GM18951 (cell line): ENCODE results near the gene MGAT3.

Experiments used
- POLR2A ChIP-seq: IDR thresholded peaks from 4 replicates; pipeline ENCODE4 v1.6.1; 2011; ENCODE audit warnings: mild to moderate bottlenecking; ENCODE audit not compliant: insufficient read length, insufficient read depth; ENCODE audit errors: extremely low read depth
- in situ Hi-C: fragments of 300-500 bp; cut with MboI; formaldehyde crosslinking; loops from one replicate; pipeline ENCODE4 v1.12.0; 2022; ENCODE audit warnings: low sequenced_read_pairs, mixed read lengths, inconsistent platforms; ENCODE audit not compliant: unreplicated experiment

MGAT3 gene

DNA sequence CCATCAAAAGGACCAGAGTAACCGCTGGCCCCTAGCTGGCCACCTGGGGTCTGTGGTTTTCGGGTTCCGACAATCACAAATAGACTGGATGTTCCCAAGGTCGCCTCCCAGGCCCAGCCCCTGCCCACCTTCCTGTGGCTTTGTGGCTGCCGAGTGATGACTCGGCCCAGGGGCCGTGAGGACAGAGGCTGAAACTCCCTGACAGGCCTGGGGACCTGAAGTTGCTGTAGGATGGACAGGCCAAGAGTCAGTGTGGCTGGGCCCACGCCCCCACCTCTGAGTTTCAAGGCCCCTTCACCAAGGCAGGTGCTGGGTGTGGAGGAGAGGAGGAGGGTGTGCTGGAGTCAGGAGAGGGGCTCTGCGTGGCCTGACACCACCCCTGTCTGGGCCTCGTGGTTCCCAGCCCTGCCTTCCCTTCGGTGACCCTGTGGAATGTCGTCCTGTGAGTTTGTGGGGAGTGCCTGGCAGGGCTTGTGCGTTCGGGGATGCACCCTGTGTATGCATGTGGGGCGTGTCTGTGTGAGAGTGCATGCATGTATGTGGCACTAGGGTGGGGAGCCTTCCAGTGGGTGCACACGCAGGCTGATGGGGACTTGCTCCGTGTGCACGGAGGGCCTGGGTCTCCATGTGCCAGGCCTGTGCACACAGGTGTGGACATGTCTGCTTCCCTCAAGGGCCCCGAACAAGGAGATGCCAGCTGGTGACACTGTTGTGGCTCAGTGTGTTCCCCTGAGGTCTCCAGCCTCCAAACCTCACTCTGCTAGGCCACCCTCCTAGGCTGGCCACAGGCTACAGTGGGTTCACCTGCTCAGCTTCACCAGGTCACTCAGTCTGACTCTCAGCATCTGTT is 8.4 kb upstream of the MGAT3 start:
- in situ Hi-C loops, result no loop called here
- peak; percentile 15 for TF ChIP-seq POLR2A

DNA sequence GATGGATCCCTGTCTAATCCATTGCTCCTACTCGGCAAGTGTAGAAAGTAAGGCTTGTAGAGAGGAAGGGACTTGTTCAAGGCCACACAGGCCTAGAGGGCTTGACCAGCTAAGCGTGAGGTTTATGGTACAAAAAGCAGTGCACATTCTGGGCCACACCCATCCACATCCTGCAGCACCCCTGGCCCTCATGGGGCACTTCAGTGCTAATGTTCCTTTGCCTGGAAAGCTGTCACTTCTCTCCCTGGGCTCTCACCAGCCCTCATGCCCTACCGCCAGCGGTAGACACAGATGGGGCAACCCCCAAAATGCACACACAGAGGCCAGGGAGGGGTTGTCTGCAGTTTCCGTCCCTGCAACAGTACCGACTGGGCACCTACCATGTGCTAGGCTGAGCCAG is 7.1 kb upstream of the MGAT3 start:
- no peak for TF ChIP-seq POLR2A
- in situ Hi-C loops, result no loop called here

DNA sequence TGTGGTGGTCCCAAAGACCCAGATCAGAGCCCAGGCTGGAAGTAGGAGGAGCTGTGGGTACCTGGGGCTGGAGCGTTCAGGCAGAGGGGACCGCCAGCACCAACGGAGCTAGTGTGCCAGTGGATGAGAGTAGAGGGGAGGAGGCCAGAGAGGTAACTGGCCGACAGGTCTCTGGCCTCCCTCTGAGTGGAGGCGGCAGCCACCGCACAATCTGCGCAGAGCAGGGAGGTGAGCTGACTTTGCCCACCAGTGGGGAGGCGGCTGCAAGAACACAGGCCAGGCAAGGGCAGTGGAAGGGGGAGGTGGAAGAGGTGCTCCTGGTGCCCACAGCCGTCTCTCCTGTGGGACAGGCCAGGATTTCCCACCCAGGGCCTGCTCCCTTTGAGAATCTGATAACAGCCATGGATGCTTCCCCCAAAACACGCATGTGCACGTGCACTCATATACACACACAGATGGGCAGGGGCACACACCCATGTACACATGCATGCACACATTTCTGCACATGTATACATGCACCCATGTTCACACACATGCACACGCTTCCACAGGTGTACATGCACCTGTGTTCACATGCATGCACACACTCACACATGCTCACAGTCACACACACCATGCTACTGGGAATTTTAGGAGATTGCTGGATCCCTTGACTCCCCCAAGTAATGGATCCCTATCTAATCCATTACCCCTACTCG is 6.4 kb upstream of the MGAT3 start:
- TF ChIP-seq POLR2A, result no peak
- in situ Hi-C loops, result no loop called here

DNA sequence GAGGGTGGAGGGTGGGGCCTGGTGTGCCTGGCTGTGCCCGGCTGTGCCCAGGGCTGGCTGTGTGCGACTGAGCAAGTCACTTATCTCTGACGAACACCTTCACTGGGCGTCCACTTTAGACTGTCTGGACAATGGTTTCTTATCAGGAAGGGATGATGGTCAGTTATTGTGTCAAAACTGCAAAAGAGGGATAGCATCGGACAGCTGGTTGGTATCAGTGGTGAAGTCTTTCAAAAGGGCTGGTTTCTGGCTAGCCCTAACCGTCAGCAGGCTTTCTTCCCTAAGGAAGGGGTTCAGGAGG is 4.1 kb upstream of the MGAT3 start:
- TF ChIP-seq POLR2A, result no peak
- in situ Hi-C loops, result no loop called here

DNA sequence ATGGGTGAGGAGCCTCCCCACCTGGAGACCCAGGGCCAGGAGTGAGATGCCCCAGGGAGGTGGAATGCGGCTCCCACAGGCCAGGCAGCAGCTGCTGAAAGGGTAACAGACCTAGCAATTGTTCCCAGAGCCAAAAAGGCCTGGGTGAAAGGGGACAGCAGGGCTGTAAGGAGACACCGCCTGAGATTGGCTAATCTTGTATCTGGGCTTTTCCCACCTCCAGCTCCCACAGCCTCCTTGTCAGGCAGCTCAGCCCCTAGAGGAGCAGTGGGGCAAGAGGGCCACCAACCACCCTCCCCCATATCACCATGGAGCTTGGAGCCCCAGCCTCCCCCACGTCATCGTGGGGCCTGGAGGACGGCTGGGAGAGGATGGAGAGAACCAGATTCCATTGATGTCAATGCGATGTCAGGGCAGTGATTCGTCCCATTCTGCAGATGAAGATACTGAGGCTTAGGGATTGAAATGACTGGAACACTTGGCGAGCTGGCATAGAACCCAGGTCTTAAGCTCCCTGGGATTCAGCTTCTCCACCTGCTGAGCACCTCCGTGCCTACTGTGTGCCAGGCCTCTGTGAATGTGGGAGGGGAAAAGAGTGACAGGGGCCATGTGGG is 2.9 kb upstream of the MGAT3 start:
- no peak for TF ChIP-seq POLR2A
- in situ Hi-C loops, result no loop called here

DNA sequence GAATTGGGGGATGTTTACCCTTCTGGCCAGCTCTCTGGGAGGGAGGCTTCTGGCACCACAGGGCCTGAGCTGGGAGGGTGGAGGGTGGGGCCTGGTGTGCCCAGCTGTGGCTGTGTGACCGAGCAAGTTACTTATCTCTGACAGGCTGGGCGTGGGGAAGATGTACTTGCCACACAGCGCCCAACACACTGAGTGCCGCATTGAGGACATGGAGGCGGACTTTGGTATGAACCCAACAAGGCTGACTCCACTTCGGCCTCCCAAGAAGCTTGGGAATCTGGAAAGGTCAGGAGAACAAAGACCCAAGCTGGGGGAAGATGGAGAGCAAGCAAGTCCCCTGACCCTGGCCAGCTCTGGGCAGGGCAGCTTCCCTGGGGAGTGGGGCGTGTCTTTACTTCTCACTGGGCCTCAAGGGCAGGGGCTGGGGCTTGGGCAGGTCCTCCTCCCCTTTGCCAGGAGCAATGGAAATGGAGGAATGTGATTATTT is 2.4 kb upstream of the MGAT3 start:
- TF ChIP-seq POLR2A, result no peak
- in situ Hi-C loops, result no loop called here

DNA sequence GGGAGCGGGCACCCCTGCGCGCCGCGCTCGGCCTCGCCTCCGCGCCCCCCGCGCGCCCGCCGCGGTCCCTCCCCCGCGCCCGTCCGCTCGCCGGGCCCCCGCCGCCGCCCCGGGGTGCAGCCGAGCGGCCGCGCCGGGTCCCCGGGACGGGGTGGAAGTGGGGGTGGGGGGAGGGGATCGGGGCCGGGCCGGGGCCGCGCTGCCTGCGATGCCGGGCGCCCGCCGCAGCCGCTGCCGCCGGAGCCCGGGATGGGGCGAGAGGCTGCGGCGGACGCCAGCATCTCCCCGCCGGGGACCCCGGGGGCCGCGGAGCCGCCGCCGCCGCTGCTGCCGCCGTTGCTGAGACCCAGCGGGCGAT is 365 bp downstream of the MGAT3 start:
- no peak for TF ChIP-seq POLR2A
- in situ Hi-C loops, result no loop called here

DNA sequence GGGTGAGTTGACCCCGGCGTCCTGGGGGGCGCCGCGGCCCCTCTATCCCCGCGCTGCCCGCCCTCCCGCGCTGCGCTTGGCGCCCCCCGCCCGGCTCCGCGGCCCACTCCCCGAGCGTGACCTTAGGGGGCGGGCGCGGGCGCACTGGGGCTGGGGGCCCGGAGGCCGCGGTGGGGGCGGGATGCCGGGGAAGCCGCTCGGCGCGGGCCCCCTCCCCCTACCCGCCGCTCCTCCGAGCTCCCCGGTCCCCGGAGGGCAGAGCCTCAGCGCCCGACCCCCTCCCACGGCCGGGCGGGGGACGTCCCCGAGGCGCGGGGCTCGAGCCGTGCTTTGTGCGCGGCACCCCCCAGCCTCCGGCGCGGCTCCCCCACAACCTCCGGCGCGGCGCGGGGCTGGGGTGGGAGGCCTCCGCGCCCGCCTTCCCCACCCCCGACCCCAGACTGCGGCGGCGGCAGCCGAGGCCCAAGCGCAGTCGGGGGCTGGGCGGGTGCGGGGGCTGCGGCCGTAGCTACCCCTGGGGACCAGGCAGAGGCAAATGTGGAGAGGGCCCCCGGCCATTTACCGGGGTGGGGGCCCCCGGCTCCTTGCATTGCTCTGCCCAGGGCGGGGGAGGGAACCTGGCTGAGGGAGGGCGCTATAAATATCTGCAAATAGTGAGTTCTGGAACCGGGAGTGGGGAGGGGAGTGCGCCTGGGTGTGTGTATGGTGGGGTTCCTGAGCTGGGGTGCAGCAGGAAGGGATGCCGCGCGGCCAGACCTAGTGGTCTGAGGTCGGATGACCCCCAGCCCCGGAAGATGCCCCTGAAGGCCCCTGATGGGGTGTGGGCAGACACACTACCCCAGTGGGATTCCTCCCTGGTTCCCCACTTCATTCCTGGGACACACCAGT is 988 bp downstream of the MGAT3 start:
- in situ Hi-C loops, result no loop called here
- no peak for TF ChIP-seq POLR2A

DNA sequence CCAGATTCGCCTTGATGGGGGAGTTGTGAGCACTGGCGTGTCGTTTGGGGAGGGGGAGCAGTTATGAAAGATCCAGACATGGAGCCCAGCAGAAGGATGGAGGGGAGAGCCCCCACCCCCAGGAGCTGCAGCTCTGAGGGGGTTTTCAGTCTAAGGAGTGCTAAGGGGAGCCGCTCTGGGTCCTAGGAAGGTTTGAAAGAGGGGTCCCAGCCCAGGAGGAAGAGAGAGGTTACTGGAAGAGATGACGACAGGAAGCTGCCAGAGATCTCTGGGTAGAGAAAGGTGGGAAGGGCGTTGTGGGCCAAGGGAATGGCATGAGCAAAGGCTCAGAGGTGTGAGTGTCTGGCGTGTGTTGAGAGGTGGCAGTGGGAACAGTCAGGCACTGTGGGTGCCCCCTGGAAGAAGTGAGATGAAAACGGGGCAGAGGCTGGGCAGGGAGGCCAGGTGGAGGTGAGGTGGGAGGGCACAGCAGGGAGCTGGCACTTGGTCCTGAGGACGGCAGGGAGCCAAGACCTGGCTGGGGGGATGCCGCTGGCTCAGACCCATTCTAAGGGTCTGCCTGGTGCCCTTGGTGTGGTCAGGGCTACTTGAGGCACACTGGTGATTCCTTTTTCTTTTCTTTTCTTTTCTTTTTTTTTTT is 1.8 kb downstream of the MGAT3 start:
- no peak for TF ChIP-seq POLR2A
- in situ Hi-C loops, result no loop called here

DNA sequence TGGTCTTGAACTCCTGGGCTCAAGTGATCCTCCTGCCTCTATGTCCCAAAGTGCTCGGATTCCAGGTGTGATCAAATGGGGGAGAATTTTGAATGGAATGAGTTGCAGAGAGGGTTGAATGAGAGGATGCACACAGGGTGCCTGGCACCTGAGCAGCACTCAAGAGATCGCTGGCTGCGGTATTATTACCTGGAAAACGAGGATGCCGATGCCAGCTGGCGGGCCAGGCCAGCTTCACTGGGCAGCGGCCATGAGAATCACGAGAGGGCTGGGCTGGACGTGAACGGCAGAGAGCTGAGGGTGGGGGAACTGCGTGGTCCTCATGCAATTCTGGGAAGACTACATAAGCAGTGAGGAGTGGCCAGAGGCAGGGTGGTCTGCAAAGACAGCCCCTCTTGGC is 2.9 kb downstream of the MGAT3 start:
- in situ Hi-C loops, result no loop called here
- no peak for TF ChIP-seq POLR2A

DNA sequence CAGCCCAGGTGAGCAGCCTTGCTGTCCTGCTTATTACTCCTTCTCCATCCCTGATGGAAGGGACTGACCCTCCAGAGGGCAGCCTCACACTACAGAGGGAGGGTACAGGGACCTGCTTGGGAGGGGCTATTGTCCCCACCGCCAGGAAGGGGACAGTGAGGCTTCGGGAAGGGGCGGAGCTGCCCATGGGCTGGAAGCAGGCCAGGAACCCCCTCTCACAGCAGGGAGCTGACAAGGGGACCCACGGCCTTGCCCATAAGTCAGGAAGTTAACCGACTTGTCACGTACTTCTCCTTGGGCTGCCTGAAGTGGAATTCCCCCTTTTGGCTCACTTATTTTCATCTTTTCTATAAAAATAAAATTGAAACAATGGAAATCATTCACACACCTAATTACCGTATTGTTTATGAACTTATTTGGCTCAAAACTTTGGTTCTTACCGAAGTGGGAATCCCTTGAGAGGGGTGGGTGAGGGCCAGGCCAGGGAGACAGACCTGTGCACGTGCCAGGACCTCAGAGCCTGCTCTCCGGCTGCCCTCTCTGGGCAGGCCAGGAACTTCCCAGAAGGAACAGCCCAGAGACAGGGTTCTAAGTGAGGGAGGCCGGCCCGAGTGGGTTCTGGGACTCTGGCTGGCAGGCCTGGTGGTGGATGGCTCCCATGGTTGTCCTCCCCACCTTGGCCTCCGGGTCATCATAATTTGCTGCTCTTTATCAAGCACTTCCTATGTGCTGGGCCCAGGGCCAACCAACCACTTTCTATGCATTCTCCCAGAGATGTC is 5.8 kb downstream of the MGAT3 start:
- in situ Hi-C loops, result no loop called here
- no peak for TF ChIP-seq POLR2A

DNA sequence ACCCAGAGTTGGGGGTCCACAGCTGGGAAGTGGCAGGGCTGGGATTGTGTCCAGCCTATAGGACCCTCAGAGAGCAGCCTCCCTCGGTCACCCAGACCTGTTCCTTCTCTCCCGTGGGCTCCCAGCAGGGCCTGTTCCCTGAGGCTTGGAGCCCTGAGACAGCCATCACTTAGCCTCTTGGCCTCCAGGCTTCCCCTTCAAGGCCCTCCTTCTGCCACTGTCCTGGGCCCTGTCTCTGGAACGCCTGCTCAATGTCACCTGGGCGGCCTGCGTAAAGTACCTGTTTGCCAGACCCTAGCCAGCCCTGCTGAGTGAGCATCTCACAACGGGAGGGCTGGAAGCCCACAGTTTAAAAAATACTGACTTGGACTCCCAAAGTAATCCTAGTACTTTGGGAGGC is 6.5 kb downstream of the MGAT3 start:
- no peak for TF ChIP-seq POLR2A
- in situ Hi-C loops, result no loop called here
